BJ (cell line): ENCODE measurements around the gene CCDC33. TPM values are rescaled to one million over a fixed set of nuclear protein-coding genes. Genes with fewer than 3 reads are reported as not detected.

Experiments
- CTCF ChIA-PET: fragments of 350-600 bp; formaldehyde crosslinking; extraction: SDS; loops from one replicate; lab custom pipeline; 2021; ENCODE audit warnings: antibody characterized with exemption, inconsistent platforms; lab: Yijun Ruan, JAX
- POLR2A ChIA-PET: fragments of 300-600 bp; sonication (Branson Sonifier 250); formaldehyde crosslinking; extraction: SDS; loops from one replicate; lab custom pipeline; 2021; ENCODE audit warnings: antibody characterized with exemption; lab: Charles Lee
- DNase-seq: peaks from one replicate; pipeline ENCODE4 v3.0.0-alpha.2; 2011; ENCODE audit warnings: low read depth
- H3K27me3 ChIP-seq: 2 replicates; pipeline ENCODE4 v1.6.0; 2011; ENCODE audit warnings: low read length; ENCODE audit not compliant: control insufficient read depth, insufficient read depth
- H3K36me3 ChIP-seq: 2 replicates; pipeline ENCODE4 v1.5.1; 2011; ENCODE audit warnings: low read length; ENCODE audit not compliant: control insufficient read depth, insufficient read depth
- H3K4me3 ChIP-seq: 2 replicates; pipeline ENCODE4 v1.5.1; 2011; ENCODE audit warnings: low read depth, mild to moderate bottlenecking, control low read depth, low read length
- CTCF ChIP-seq: IDR thresholded peaks from 2 replicates; pipeline ENCODE4 v1.5.1; 2011; ENCODE audit warnings: low read depth, mild to moderate bottlenecking, control low read depth, inconsistent platforms, low read length, moderate library complexity; ENCODE audit not compliant: insufficient read depth
- polyA plus RNA-seq: library from polyadenylated mRNA; depleted of rRNA; stranded (reverse); fragments of >200 nt; gene quantifications from 2 replicates; pipeline ENCODE4 v1.2.3, GENCODE V29; 2011

CCDC33 gene
- polyA plus RNA-seq, 1 experiment = 0.26 TPM

GRCh38 chr15:74277242-74277810, 41.2 kb downstream of the CCDC33 start:
- H3K27me3 ChIP-seq = peaks cover 12% of the 10 kb centered on the region
- no peak for TF ChIP-seq CTCF
- no peak overlapping the region for H3K4me3 ChIP-seq
- ChIA-PET POLR2A (no interaction called here), CTCF (interaction anchor here (1.0 kb wide), 1 partner anchor 44 kb away, joined by 3 read pairs; no protein-coding TSS in a partner anchor)
- H3K36me3 ChIP-seq = no peaks in the 10 kb centered on the region
- no peak for DNase-seq

GRCh38 chr15:74278207-74278606, 42.1 kb downstream of the CCDC33 start:
- H3K27me3 ChIP-seq = peaks cover 18% of the 10 kb centered on the region
- no peaks in the 10 kb centered on the region for H3K36me3 ChIP-seq
- ChIA-PET POLR2A (no interaction called here), CTCF (interaction anchor here (1.0 kb wide), 1 partner anchor 45 kb away, joined by 3 read pairs; no protein-coding TSS in a partner anchor)
- H3K4me3 ChIP-seq = no peak overlapping the region
- TF ChIP-seq CTCF = no peak
- no peak for DNase-seq

GRCh38 chr15:74281147-74282133, 45.3 kb downstream of the CCDC33 start:
- CTCF ChIA-PET = interaction anchor here (0.7 to 1.4 kb wide), 4 partner anchors 14 to 148 kb away, joined by 3 to 4 read pairs (median 4); no protein-coding TSS in a partner anchor
- TF ChIP-seq CTCF = no peak
- no peak overlapping the region for H3K4me3 ChIP-seq
- no peak for DNase-seq
- POLR2A ChIA-PET = no interaction called here
- H3K27me3 ChIP-seq = peaks cover 25% of the 10 kb centered on the region
- no peaks in the 10 kb centered on the region for H3K36me3 ChIP-seq

- no peak for TF ChIP-seq CTCF
- ChIA-PET POLR2A (no interaction called here), CTCF (interaction anchor here (1.3 kb wide), 1 partner anchor 12 kb away, joined by 3 read pairs; no protein-coding TSS in a partner anchor)
- Histone ChIP-seq H3K4me3 (no peak overlapping the region), H3K36me3 (no peaks in the 10 kb centered on the region), H3K27me3 (peaks cover 22% of the 10 kb centered on the region)
- no peak for DNase-seq
Observed at GRCh38 chr15:74283368-74283767, 47.2 kb downstream of the CCDC33 start.

DNA sequence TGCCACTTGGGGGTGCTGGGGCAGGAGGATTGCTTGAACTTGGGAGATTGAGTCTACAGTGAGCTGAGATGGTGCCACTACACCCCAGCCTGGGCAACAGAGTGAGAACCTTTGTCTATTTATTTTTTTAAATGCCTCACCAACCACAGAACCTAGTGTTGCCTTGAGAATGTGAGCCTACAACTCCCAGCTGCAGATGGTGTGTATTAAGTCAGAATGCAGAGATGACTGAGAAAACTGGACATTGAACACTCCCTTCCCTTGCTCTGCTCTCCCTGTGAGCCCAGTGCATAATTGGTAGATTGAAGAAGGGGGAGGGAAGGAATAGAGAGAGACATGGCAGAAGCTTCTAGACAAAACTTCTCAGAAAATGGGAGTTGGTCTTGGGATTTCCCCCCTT, 53.5 kb downstream of the CCDC33 start:
- no peak for TF ChIP-seq CTCF
- Histone ChIP-seq H3K4me3 (no peak overlapping the region), H3K27me3 (peaks cover 4% of the 10 kb centered on the region), H3K36me3 (no peaks in the 10 kb centered on the region)
- POLR2A ChIA-PET = no interaction called here
- CTCF ChIA-PET = interaction anchor here (0.7 to 4.9 kb wide), 4 partner anchors 13 to 161 kb away, joined by 3 to 24 read pairs (median 4); no protein-coding TSS in a partner anchor
- DNase-seq = no peak
